Colonic mucosa (tissue), 4 donors: ENCODE measurements around the gene TXNDC2. TPM values are rescaled to one million over a fixed set of nuclear protein-coding genes. Genes with fewer than 3 reads are reported as not detected.
A peak's percentile ranks its signal among the peaks of the same experiment; 100 is the strongest.

Experiments used
- DNase-seq: peaks from one replicate; pipeline ENCODE4 v3.0.0-alpha.2; 2020
- H3K27ac ChIP-seq: fragments of 200-600 bp; one replicate; pipeline ENCODE4 v1.8.0; 2021
- H3K27me3 ChIP-seq: fragments of 200-600 bp; one replicate; pipeline ENCODE4 v1.8.0; 2021
- H3K36me3 ChIP-seq: fragments of 200-600 bp; one replicate; pipeline ENCODE4 v1.8.0; 2021
- H3K4me1 ChIP-seq: fragments of 200-600 bp; one replicate; pipeline ENCODE4 v1.8.0; 2021; ENCODE audit warnings: mild to moderate bottlenecking
- H3K4me3 ChIP-seq: fragments of 200-600 bp; one replicate; pipeline ENCODE4 v1.8.0; 2021
- H3K9ac ChIP-seq, 2 donors: one replicate each; pipeline ENCODE4 v1.7.0; 2013; ENCODE audit warnings: control low read depth in 2 of 2, low read depth in 2 of 2, low read length in 2 of 2
- H3K9me3 ChIP-seq: fragments of 200-600 bp; one replicate; pipeline ENCODE4 v1.8.0; 2021
- intact Hi-C: fragments of 100-400 bp; cut with DNase I; formaldehyde crosslinking; loops from one replicate; pipeline ENCODE4 v1.14.1; 2022
- total RNA-seq, 2 donors: library from RNA; stranded (reverse); fragmentation: NEBNext Ultra II Directional in 1 of 2; extraction: Animal tissue kit (Norgen Biotek cat#: 25700) in 1 of 2; gene quantifications; one replicate each; pipeline ENCODE4 v1.2.1, GENCODE V29; 2021
- TF ChIP-seq, protein P1 (sequence below): fragments of 200-600 bp; IDR thresholded peaks from one replicate; pipeline ENCODE4 v1.8.0; 2022; ENCODE audit warnings: antibody characterized with exemption, mild to moderate bottlenecking
- donor health status: healthy.
- donor health status: DM: no; HTN: no; CAD: no.
- donor health status: DM: no; HTN: no; CAD: no.

Gene TXNDC2
- total RNA-seq, 2 donors from 2014 or later = not detected

GRCh38 chr18:9872823-9873222, 12.9 kb upstream of the TXNDC2 start:
- H3K4me1 ChIP-seq = no peaks in the 10 kb centered on the region
- no peaks in the 10 kb centered on the region for H3K27me3 ChIP-seq
- H3K4me3 ChIP-seq = no peak overlapping the region
- no peak overlapping the region for H3K27ac ChIP-seq
- intact Hi-C loops = no loop called here
- no peaks in the 10 kb centered on the region for H3K9me3 ChIP-seq
- H3K36me3 ChIP-seq = no peaks in the 10 kb centered on the region
- TF ChIP-seq, protein P1, sequence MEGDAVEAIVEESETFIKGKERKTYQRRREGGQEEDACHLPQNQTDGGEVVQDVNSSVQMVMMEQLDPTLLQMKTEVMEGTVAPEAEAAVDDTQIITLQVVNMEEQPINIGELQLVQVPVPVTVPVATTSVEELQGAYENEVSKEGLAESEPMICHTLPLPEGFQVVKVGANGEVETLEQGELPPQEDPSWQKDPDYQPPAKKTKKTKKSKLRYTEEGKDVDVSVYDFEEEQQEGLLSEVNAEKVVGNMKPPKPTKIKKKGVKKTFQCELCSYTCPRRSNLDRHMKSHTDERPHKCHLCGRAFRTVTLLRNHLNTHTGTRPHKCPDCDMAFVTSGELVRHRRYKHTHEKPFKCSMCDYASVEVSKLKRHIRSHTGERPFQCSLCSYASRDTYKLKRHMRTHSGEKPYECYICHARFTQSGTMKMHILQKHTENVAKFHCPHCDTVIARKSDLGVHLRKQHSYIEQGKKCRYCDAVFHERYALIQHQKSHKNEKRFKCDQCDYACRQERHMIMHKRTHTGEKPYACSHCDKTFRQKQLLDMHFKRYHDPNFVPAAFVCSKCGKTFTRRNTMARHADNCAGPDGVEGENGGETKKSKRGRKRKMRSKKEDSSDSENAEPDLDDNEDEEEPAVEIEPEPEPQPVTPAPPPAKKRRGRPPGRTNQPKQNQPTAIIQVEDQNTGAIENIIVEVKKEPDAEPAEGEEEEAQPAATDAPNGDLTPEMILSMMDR = no peak
- H3K9ac ChIP-seq = no peak overlapping the region
- no peak for DNase-seq

- H3K4me1 ChIP-seq = no peaks in the 10 kb centered on the region
- H3K9me3 ChIP-seq = no peaks in the 10 kb centered on the region
- H3K36me3 ChIP-seq = no peaks in the 10 kb centered on the region
- no peak overlapping the region for H3K9ac ChIP-seq
- H3K27ac ChIP-seq = no peak overlapping the region
- TF ChIP-seq, protein P1 = no peak
- intact Hi-C loops = no loop called here
- no peaks in the 10 kb centered on the region for H3K27me3 ChIP-seq
- no peak for DNase-seq
- H3K4me3 ChIP-seq = no peak overlapping the region
Observed at GRCh38 chr18:9874728-9875127, 11.0 kb upstream of the TXNDC2 start.

DNA sequence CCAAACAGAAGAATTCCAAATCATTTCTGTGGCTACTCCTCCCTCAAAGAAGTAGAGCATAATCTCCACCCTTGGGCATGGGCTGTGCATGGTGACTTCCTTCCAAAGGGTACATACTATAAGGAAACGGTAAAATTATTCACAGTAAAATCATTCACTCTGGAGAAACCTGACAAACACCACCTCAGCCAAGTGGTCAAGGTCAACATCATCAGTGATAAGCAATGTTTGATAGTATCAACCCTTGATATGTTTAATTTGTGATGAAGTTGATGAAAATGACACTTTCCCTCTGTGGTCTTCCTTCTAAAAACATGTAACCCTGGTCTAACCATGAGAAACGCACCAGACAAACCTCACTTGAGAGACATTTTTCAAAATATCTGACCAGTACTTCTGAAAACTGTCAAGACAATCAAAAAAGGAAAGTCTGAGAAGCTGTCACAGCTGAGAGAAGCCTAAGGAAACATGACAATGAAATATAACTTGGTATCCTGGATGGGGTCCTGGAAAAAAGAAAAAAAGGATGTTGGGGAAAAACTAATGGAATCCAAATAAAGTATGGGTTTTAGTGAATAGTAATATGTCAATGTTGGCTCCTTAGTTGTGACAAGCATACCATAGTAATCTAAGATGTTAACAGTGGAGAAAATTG, 9.4 kb upstream of the TXNDC2 start:
- intact Hi-C loops = no loop called here
- Histone ChIP-seq H3K27ac (peak overlapping the region; percentile 26), H3K4me3 (no peak overlapping the region), H3K9me3 (no peaks in the 10 kb centered on the region), H3K4me1 (no peaks in the 10 kb centered on the region), H3K27me3 (no peaks in the 10 kb centered on the region), H3K36me3 (no peaks in the 10 kb centered on the region), H3K9ac (no peak overlapping the region)
- TF ChIP-seq, protein P1 = no peak
- no peak for DNase-seq

GRCh38 chr18:9876867-9877654, 8.7 kb upstream of the TXNDC2 start:
- no peaks in the 10 kb centered on the region for H3K4me1 ChIP-seq
- no peaks in the 10 kb centered on the region for H3K9me3 ChIP-seq
- H3K27ac ChIP-seq = peak overlapping the region; percentile 26
- TF ChIP-seq, protein P1 = no peak
- H3K36me3 ChIP-seq = no peaks in the 10 kb centered on the region
- intact Hi-C loops = no loop called here
- H3K27me3 ChIP-seq = no peaks in the 10 kb centered on the region
- no peak overlapping the region for H3K4me3 ChIP-seq
- peak overlapping the region in 1 of 2 donors; percentile 10 for H3K9ac ChIP-seq
- no peak for DNase-seq

- H3K9me3 ChIP-seq = no peaks in the 10 kb centered on the region
- H3K36me3 ChIP-seq = no peaks in the 10 kb centered on the region
- intact Hi-C loops = no loop called here
- no peak overlapping the region for H3K4me3 ChIP-seq
- DNase-seq = no peak
- no peaks in the 10 kb centered on the region for H3K27me3 ChIP-seq
- no peak overlapping the region for H3K9ac ChIP-seq
- peak overlapping the region; percentile 3 for H3K27ac ChIP-seq
- no peaks in the 10 kb centered on the region for H3K4me1 ChIP-seq
- TF ChIP-seq, protein P1 = no peak
Observed at GRCh38 chr18:9877655-9878014, 8.1 kb upstream of the TXNDC2 start.
